ENCODE results near the gene KRTAP4-11. TPM values are rescaled to one million over a fixed set of nuclear protein-coding genes. Genes with fewer than 3 reads are reported as not detected.

KRTAP4-11 gene
- total RNA-seq, 1 experiment from 2014 or later, result not detected

- no peak overlapping the region for H4K91ac ChIP-seq (ENCODE audit: insufficient read length, low read depth, low read length)
- peaks cover 0 to 5% (median 0%) of the 10 kb centered on the region in 3 experiments; a peak in 3 of 7 replicates for H3K36me3 Mint-ChIP-seq (ENCODE audit: insufficient read depth in 1 of 3, low read depth in 3 of 3)
- H3K23ac ChIP-seq (ENCODE audit: insufficient read length, low read depth, low read length), result no peak overlapping the region
- no peak overlapping the region for H3K56ac ChIP-seq (ENCODE audit: insufficient read length, low read depth, low read length)
- no peak overlapping the region for H3T11ph ChIP-seq (ENCODE audit: low read length)
- no peak overlapping the region for H3K4ac ChIP-seq (ENCODE audit: low read depth, low read length)
- H3K9me3 ChIP-seq (ENCODE audit: control insufficient read depth, low read depth, low read length), result no peaks in the 10 kb centered on the region
- no peak overlapping the region for H2BK5ac ChIP-seq (ENCODE audit: insufficient read length, low read length)
- H4K5ac ChIP-seq (ENCODE audit: insufficient read length, low read depth, low read length), result no peak overlapping the region
- H3K9me3 Mint-ChIP-seq, result peaks cover 0 to 23% of the 10 kb centered on the region in 2 experiments; a peak in 4 of 5 replicates
- no peaks in the 10 kb centered on the region for H3K23me2 ChIP-seq (ENCODE audit: insufficient read length, low read depth, low read length, poor library complexity, severe bottlenecking)
- no peaks in the 10 kb centered on the region for H3K79me2 ChIP-seq (ENCODE audit: insufficient read depth, low read length)
- TF ChIP-seq CTCF (conservative IDR thresholded peaks at IDR 0.05), result no peak
- H3K27ac Mint-ChIP-seq, result no peak overlapping the region
- H4K8ac ChIP-seq (replicated peaks; ENCODE audit: insufficient read length, low read depth, low read length), result no peak overlapping the region
- H3K4me1 ChIP-seq (ENCODE audit: insufficient read depth, low read length), result no peaks in the 10 kb centered on the region
- no peaks in the 10 kb centered on the region for H3K27me3 ChIP-seq (ENCODE audit: insufficient read depth, low read length)
- no peak overlapping the region for H2AK5ac ChIP-seq (ENCODE audit: insufficient read length, low read length)
- no peaks in the 10 kb centered on the region for H3K79me1 ChIP-seq (ENCODE audit: insufficient read depth, low read depth, low read length, poor library complexity, severe bottlenecking)
- H2BK20ac ChIP-seq (ENCODE audit: low read depth, low read length, poor library complexity, severe bottlenecking), result no peak overlapping the region
- no peak overlapping the region for H3K4me2 ChIP-seq (ENCODE audit: insufficient read depth, insufficient read length, low read length)
- H2BK120ac ChIP-seq (ENCODE audit: low read depth, low read length, poor library complexity, severe bottlenecking), result no peak overlapping the region
- no peak overlapping the region for H2BK15ac ChIP-seq (ENCODE audit: low read depth, low read length)
- H4K20me1 ChIP-seq (ENCODE audit: control insufficient read depth, insufficient read depth, insufficient read length), result no peaks in the 10 kb centered on the region
- no peak overlapping the region for H2BK12ac ChIP-seq (ENCODE audit: insufficient read length, low read depth, low read length)
- no CpG with 5 or more reads among the region's 4 CpGs for WGBS (ENCODE audit: extremely low coverage, insufficient read length, low lambda C conversion rate)
- H3K14ac ChIP-seq (ENCODE audit: insufficient read depth, low read length), result no peak overlapping the region
- no peaks in the 10 kb centered on the region; the same call in 1 of the 2 replicates for H3K27me3 Mint-ChIP-seq (ENCODE audit: low read depth)
- no peak overlapping the region for H3K9ac ChIP-seq (ENCODE audit: extremely low read depth, insufficient read length, low read length)
- H3K4me3 Mint-ChIP-seq, result no peak overlapping the region
- H3K18ac ChIP-seq (ENCODE audit: insufficient read length, low read depth, low read length), result no peak overlapping the region
- peaks cover 32 to 35% of the 10 kb centered on the region in 2 experiments for H3K4me1 Mint-ChIP-seq
- H2AFZ ChIP-seq (ENCODE audit: low read length), result no peak overlapping the region
- no peak overlapping the region for H3K27ac ChIP-seq (ENCODE audit: insufficient read length, low read depth, low read length)
- DNase-seq, result no peak
Observed at GRCh38 chr17:41118721-41119120, 548 bp upstream of the KRTAP4-11 start.

Measured in H9 (cell line).